Mesenchymal stem cell (in vitro differentiated cells and primary cell): ENCODE measurements around the gene TMEFF1.

ENCODE experiments used
- DNase-seq: peaks from one replicate; pipeline ENCODE4 v3.0.0-alpha.2; 2013
- H2AFZ ChIP-seq: one replicate; pipeline ENCODE4 v1.6.1; 2013; ENCODE audit warnings: low read depth, mild to moderate bottlenecking, control low read depth, inconsistent platforms, low read length, moderate library complexity
- H2AK5ac ChIP-seq: 2 replicates; pipeline ENCODE4 v1.6.1; 2013; ENCODE audit warnings: low read length, moderate library complexity, mild to moderate bottlenecking, inconsistent platforms; ENCODE audit not compliant: severe bottlenecking
- H2BK120ac ChIP-seq: one replicate; pipeline ENCODE4 v1.6.1; 2013; ENCODE audit warnings: low read depth, mild to moderate bottlenecking, inconsistent platforms, low read length, moderate library complexity
- H2BK12ac ChIP-seq, 2 experiments: one replicate each; pipeline ENCODE4 v1.6.1; 2013; ENCODE audit warnings: inconsistent platforms in 2 of 2, low read length in 2 of 2, mild to moderate bottlenecking in 2 of 2, moderate library complexity in 2 of 2, control low read depth in 1 of 2
- H2BK15ac ChIP-seq: one replicate; pipeline ENCODE4 v1.6.1; 2013; ENCODE audit warnings: mild to moderate bottlenecking, low read depth, inconsistent platforms; ENCODE audit not compliant: poor library complexity, severe bottlenecking
- H2BK5ac ChIP-seq: 2 replicates; pipeline ENCODE4 v1.6.1; 2013; ENCODE audit warnings: low read depth, mild to moderate bottlenecking, low read length, control low read depth, inconsistent platforms; ENCODE audit not compliant: poor library complexity, severe bottlenecking
- H3K14ac ChIP-seq, 2 experiments: one replicate each; pipeline ENCODE4 v1.6.1; 2013; ENCODE audit warnings: inconsistent platforms in 2 of 2, low read length in 2 of 2, control low read depth in 1 of 2, mild to moderate bottlenecking in 1 of 2, moderate library complexity in 1 of 2
- H3K18ac ChIP-seq, 2 experiments: one replicate each; pipeline ENCODE4 v1.6.1; 2013; ENCODE audit warnings: inconsistent platforms in 2 of 2, low read length in 2 of 2, control low read depth in 1 of 2, low read depth in 1 of 2, mild to moderate bottlenecking in 1 of 2
- H3K23ac ChIP-seq, 2 experiments: one replicate each; pipeline ENCODE4 v1.6.1; 2013; ENCODE audit warnings: inconsistent platforms in 2 of 2, low read length in 2 of 2, mild to moderate bottlenecking in 2 of 2, moderate library complexity in 2 of 2, control low read depth in 1 of 2
- H3K27ac ChIP-seq: 2 replicates; pipeline ENCODE4 v1.5.1; 2013; ENCODE audit warnings: mild to moderate bottlenecking, moderate library complexity, low read length, control low read depth, inconsistent platforms; ENCODE audit not compliant: poor library complexity, severe bottlenecking
- H3K27me3 ChIP-seq, 2 experiments: 2 replicates each; pipeline versions ENCODE4 v1.6.1 to v1.7.0; 2013; ENCODE audit warnings: low read length in 2 of 2, mild to moderate bottlenecking in 2 of 2, moderate library complexity in 2 of 2, control low read depth in 1 of 2, inconsistent platforms in 1 of 2; ENCODE audit not compliant: control insufficient read depth in 1 of 2, insufficient read depth in 1 of 2
- H3K36me3 ChIP-seq, 2 experiments: 2 replicates each; pipeline versions ENCODE4 v1.6.1 to v1.7.0; 2013; ENCODE audit warnings: low read length in 2 of 2, control low read depth in 1 of 2, inconsistent platforms in 1 of 2, low read depth in 1 of 2, mild to moderate bottlenecking in 1 of 2; ENCODE audit not compliant: insufficient read depth in 2 of 2, control insufficient read depth in 1 of 2
- H3K4ac ChIP-seq, 2 experiments: one replicate each; pipeline ENCODE4 v1.6.1; 2013; ENCODE audit warnings: inconsistent platforms in 2 of 2, low read length in 2 of 2, mild to moderate bottlenecking in 2 of 2, moderate library complexity in 2 of 2, control low read depth in 1 of 2, low read depth in 1 of 2
- H3K4me1 ChIP-seq: 2 replicates; pipeline ENCODE4 v1.6.1; 2013; ENCODE audit warnings: low read depth, low read length, control low read depth; ENCODE audit not compliant: control insufficient read depth, insufficient read depth
- H3K4me2 ChIP-seq: 2 replicates; pipeline ENCODE4 v1.6.1; 2013; ENCODE audit warnings: low read length, mild to moderate bottlenecking, inconsistent platforms; ENCODE audit not compliant: poor library complexity, severe bottlenecking
- H3K4me3 ChIP-seq, 2 experiments: 2 replicates each; pipeline versions ENCODE4 v1.5.1 to v1.7.0; 2013; ENCODE audit warnings: low read length in 2 of 2, mild to moderate bottlenecking in 2 of 2, control low read depth in 1 of 2, low read depth in 1 of 2; ENCODE audit not compliant: insufficient read depth in 1 of 2
- H3K79me1 ChIP-seq: replicated peaks from 2 replicates; pipeline ENCODE4 v1.6.1; 2013; ENCODE audit warnings: mild to moderate bottlenecking, control low read depth, low read length, inconsistent platforms; ENCODE audit not compliant: poor library complexity, severe bottlenecking
- H3K9ac ChIP-seq: 2 replicates; pipeline ENCODE4 v1.7.0; 2013; ENCODE audit warnings: mild to moderate bottlenecking, low read length, moderate library complexity
- H3K9me3 ChIP-seq: 2 replicates; pipeline ENCODE4 v1.7.0; 2013; ENCODE audit warnings: mild to moderate bottlenecking, low read length; ENCODE audit not compliant: control insufficient read depth
- H4K8ac ChIP-seq: one replicate; pipeline ENCODE4 v1.6.1; 2013; ENCODE audit warnings: inconsistent platforms, mild to moderate bottlenecking, low read length, moderate library complexity
- H4K91ac ChIP-seq: one replicate; pipeline ENCODE4 v1.6.1; 2013; ENCODE audit warnings: mild to moderate bottlenecking, low read length, inconsistent platforms
- WGBS: methylation state at CpG from one replicate; pipeline ENCODE4 v1.1.7; 2013; ENCODE audit warnings: mixed read lengths; 5-methylcytosine and 5-hydroxymethylcytosine counted together

TMEFF1 gene

GRCh38 chr9:100449420-100449819 is 23.5 kb upstream of the TMEFF1 start:
- Histone ChIP-seq H2BK12ac (no peak overlapping the region), H4K8ac (no peak overlapping the region), H3K4me3 (no peak overlapping the region), H2AK5ac (no peak overlapping the region), H3K79me1 (peaks cover 44% of the 10 kb centered on the region), H3K14ac (no peak overlapping the region), H3K9me3 (peaks cover 12% of the 10 kb centered on the region), H3K27ac (no peak overlapping the region), H3K27me3 (no peaks in the 10 kb centered on the region), H3K4me1 (no peaks in the 10 kb centered on the region), H3K9ac (no peak overlapping the region), H2BK15ac (no peak overlapping the region), H3K18ac (no peak overlapping the region), H2AFZ (no peak overlapping the region), H3K4me2 (no peak overlapping the region), H3K4ac (no peak overlapping the region), H3K36me3 (peaks cover 20 to 96% of the 10 kb centered on the region in 2 experiments), H3K23ac (no peak overlapping the region), H4K91ac (no peak overlapping the region), H2BK5ac (no peak overlapping the region), H2BK120ac (no peak overlapping the region)
- DNase-seq: no peak
- 96% methylated on average over 2 of the region's 2 CpGs for whole genome bisulfite sequencing

GRCh38 chr9:100452894-100453293 is 20.1 kb upstream of the TMEFF1 start:
- DNase-seq: no peak
- Histone ChIP-seq H3K14ac (no peak overlapping the region), H3K27me3 (no peaks in the 10 kb centered on the region), H3K23ac (no peak overlapping the region), H3K4ac (no peak overlapping the region), H2AFZ (no peak overlapping the region), H3K9ac (no peak overlapping the region), H2BK5ac (no peak overlapping the region), H3K4me1 (no peaks in the 10 kb centered on the region), H3K79me1 (peaks cover 40% of the 10 kb centered on the region), H3K9me3 (peaks cover 12% of the 10 kb centered on the region), H3K36me3 (peaks cover 19 to 94% of the 10 kb centered on the region in 2 experiments), H2BK15ac (no peak overlapping the region), H3K18ac (no peak overlapping the region), H2BK120ac (no peak overlapping the region), H2AK5ac (no peak overlapping the region), H3K27ac (no peak overlapping the region), H4K91ac (no peak overlapping the region), H4K8ac (no peak overlapping the region), H2BK12ac (no peak overlapping the region), H3K4me2 (no peak overlapping the region), H3K4me3 (no peak overlapping the region)
- 94% methylated on average over 2 of the region's 2 CpGs for WGBS

GRCh38 chr9:100455470-100455869 is 17.5 kb upstream of the TMEFF1 start:
- H2BK120ac ChIP-seq: no peak overlapping the region
- H3K27me3 ChIP-seq: no peaks in the 10 kb centered on the region
- H3K79me1 ChIP-seq: peaks cover 30% of the 10 kb centered on the region
- H3K23ac ChIP-seq: no peak overlapping the region
- no peak overlapping the region for H3K4me2 ChIP-seq
- H2BK15ac ChIP-seq: no peak overlapping the region
- no peaks in the 10 kb centered on the region for H3K4me1 ChIP-seq
- H3K18ac ChIP-seq: no peak overlapping the region
- no peak overlapping the region for H3K9ac ChIP-seq
- no peak overlapping the region for H3K4me3 ChIP-seq
- H2BK5ac ChIP-seq: no peak overlapping the region
- peaks cover 15 to 74% of the 10 kb centered on the region in 2 experiments for H3K36me3 ChIP-seq
- no peak overlapping the region for H4K91ac ChIP-seq
- H3K9me3 ChIP-seq: peaks cover 12% of the 10 kb centered on the region
- H2AK5ac ChIP-seq: no peak overlapping the region
- no peak overlapping the region for H3K27ac ChIP-seq
- no peak overlapping the region for H4K8ac ChIP-seq
- no peak overlapping the region for H3K14ac ChIP-seq
- H3K4ac ChIP-seq: no peak overlapping the region
- no peak overlapping the region for H2BK12ac ChIP-seq
- DNase-seq: no peak
- H2AFZ ChIP-seq: no peak overlapping the region

GRCh38 chr9:100457517-100457916 is 15.4 kb upstream of the TMEFF1 start:
- Histone ChIP-seq H4K8ac (no peak overlapping the region), H2BK5ac (no peak overlapping the region), H2AK5ac (no peak overlapping the region), H3K18ac (no peak overlapping the region), H3K27me3 (no peaks in the 10 kb centered on the region), H4K91ac (no peak overlapping the region), H3K4me3 (no peak overlapping the region), H3K23ac (no peak overlapping the region), H3K9me3 (peaks cover 8% of the 10 kb centered on the region), H3K4ac (no peak overlapping the region), H3K14ac (no peak overlapping the region), H3K4me1 (no peaks in the 10 kb centered on the region), H3K36me3 (peaks cover 4 to 54% of the 10 kb centered on the region in 2 experiments), H3K27ac (no peak overlapping the region), H3K9ac (no peak overlapping the region), H3K4me2 (no peak overlapping the region), H3K79me1 (peaks cover 20% of the 10 kb centered on the region), H2AFZ (no peak overlapping the region), H2BK12ac (no peak overlapping the region), H2BK120ac (no peak overlapping the region), H2BK15ac (no peak overlapping the region)
- no peak for DNase-seq
- no CpG with 5 or more reads among the region's 1 CpG for WGBS
